HG03159 (cell line): Measurements from ENCODE around the gene STARD3.

ENCODE experiments used
- ATAC-seq: cut with Tn5 transposase; IDR thresholded peaks from one replicate; pipeline ENCODE4 v1.9.1; 2021; ENCODE audit warnings: mild to moderate bottlenecking, moderate library complexity; ENCODE audit not compliant: unreplicated experiment

Gene STARD3

DNA sequence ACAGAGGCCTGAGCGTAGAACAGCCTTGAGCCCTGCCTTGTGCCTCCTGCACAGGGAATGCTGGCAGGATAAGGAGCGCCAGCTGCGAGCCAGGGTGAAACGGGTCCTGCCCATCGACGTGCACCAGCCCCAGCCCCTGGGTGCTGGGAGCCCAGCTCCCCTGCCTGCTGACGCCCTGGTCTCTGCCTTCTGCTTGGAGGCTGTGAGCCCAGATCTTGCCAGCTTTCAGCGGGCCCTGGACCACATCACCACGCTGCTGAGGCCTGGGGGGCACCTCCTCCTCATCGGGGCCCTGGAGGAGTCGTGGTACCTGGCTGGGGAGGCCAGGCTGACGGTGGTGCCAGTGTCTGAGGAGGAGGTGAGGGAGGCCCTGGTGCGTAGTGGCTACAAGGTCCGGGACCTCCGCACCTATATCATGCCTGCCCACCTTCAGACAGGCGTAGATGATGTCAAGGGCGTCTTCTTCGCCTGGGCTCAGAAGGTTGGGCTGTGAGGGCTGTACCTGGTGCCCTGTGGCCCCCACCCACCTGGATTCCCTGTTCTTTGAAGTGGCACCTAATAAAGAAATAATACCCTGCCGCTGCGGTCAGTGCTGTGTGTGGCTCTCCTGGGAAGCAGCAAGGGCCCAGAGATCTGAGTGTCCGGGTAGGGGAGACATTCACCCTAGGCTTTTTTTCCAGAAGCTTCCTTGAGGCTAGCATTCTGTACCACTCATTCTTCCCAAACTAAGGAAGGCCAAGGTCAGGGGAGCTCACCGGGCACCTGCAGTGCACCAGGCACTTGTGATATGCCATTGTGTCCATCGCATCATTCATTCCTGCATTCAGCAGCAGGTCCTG lies 33.2 kb downstream of the STARD3 start:
- ATAC-seq, result no peak

GRCh38 chr17:39670746-39671145 lies 33.8 kb downstream of the STARD3 start:
- ATAC-seq, result no peak

DNA sequence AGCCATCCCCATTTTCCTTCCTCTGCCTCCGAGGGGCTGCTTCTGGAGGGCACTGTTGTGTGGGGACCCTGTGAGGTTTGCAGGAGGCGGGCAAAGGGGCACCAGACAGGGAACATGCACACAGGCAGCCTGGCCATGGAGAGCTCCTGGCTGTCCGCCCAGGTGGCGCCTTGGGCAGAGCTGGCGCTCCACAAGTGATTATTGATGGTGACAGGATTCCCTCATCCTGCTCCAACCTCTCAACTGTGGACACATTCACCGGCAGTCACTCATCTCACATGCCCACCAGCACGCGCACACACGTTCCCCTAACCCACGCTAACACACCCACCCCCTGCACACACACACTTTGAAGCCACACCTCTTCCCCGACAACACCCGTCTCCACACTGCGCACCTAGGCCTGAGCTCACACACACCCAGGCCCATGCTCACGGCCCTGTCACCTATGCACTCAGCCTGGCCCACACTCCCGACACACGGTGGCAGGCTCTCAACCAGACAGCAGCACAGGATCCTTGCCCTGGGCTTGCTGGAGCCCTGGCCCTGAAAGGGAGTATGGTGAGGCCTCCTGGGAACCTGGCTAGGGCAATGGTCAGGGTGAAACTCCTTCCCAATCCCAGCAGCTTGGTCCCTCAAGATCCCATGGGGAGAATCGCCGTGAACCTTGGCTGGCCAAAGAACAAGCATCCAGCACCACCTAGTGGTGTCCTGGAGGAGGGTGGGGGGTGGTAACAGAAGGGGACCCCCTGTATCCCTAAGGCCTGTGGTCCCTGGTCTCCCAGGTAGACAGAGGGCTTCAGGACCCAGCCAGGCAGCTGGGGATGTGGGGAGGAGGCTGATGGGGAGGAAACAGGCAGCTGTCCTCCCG lies 34.9 kb downstream of the STARD3 start:
- no peak for ATAC-seq

DNA sequence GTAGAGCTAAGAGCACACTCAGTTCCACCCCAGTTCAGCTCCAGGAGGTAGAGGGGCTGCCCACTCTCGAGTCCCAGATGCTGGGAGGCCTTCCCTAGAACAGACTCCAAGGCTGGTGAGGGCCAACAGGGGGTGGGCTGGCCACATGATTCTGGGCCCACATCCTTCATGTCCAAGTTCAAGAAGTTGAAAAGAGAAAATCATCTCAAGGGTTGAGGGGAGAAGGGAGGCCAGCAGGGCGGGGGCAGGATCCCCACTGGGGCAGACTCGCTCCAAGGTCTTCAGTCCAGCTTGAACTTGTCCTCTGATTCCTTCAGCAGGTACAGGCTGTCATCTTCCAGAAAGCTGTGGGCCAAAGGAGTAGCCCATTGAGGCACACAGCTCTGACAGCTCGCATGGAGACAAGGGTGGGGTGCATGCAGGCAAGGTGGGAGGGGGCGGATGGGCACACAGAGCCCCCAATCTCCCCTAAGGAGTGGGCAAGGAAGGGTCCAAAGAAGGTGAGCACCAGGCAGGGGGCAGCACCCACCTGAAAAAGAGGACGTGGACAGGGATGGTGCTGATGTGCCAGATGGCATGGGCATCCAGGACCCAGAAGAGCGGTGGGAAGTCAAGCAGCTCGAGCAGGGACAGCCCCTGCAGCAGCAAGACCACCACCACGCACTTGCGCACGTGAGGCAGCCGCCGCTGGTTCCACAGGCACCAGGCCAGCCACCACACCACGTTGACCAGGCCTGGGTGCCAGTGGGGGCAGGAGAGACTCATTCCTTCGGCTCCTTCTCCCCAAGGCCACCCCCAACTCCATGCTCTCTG lies 35.8 kb downstream of the STARD3 start:
- no peak for ATAC-seq

DNA sequence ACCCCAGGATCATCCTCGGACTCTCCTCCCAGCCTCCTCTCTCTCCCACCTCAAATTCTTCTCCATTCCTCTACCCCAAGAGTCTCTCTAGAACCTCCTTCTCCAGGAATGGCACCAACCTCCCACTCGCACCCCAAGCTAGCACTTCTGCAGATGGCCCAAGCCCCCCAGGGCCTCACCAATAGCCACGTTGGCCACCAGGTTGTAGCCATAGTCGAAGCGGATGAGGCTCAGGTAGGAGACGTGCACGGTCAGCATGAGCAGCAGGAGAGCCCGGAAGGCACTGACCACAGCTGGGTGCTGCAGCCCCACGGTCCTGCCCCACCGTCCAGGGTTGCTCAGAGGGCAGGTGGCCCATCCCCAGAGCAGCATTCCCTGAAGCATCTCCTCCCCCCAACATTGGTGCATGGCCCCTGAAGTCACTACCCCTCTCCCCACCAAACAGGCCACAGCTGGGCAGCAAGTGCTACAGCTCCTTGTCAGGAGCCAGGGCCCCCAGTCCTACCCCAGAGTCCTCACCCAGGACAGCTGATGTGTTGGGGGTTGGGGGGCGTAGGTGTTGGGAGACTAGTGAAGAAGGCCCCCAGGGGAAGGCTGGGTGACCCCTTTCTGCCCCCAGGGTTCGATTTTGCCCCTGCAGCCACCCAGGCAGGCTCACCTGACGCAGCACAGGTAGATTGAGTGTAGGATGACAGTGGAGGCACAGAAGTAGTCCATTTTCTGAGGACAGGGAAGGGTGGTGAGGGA lies 36.6 kb downstream of the STARD3 start:
- no peak for ATAC-seq

GRCh38 chr17:39674179-39674578 lies 37.2 kb downstream of the STARD3 start:
- ATAC-seq, result no peak

DNA sequence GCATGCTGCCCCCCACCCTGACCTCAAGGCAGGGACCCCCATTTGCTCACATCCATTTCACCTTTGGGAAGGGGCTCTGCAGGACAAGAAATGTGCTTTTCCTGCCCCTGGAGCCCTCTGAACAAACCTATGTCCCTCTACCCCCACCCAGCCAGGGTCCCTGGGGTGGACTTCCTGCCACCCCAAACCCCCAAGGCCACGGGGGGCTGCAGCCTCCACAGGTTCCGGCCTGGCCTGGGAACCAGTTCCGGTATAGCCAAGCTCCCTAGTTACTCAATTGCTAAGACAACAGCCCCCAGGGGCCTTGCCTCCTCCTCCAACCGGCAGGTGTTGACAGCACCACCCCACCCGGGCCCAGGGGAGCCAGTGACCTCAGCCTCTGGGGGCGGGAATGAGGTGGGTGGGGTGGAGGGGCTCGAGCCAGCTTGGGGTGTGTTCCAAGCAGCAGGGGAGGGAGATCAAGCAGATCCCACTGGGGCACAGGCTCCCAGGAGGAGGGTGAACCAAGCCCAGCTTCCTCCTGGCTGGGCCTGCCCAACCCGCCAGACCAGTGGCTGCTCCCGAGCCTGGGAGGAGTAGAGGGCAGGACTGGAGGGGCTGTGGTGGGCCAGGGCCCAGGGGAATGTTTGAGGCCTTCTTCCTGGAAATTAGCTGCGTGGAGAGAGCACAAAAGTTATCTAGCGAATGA lies 37.9 kb downstream of the STARD3 start:
- ATAC-seq, result no peak

GRCh38 chr17:39675390-39676082 lies 38.6 kb downstream of the STARD3 start:
- ATAC-seq, result no peak

DNA sequence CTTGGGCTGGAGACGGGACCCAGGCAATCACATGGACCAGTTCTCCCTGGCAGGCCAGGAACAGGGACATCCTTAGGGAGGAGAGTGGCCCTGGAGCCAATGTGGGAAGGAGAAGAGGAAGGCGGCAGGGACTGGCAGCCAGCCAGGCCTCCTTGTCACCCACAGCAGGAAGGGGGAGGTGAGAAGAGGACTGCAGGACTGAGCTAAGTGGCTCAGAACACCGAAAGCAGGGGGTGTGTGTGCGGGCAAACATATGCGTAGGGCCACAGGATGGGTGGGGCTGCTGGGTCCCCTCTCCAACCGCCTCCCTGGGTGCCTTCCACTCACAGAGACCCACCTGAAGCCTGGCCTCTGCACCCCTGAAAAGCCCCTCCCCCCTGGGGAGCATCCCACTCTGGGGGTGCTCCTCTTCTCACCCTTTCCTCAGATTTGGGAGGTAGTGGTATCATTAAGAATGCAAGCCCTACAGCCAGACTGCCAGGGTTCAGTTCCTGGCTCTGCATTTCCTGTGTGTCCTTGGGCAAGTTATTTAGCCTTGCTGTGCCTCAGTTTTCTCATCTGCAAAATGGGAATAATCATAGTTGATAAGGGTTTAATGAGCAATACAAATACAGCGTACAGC lies 39.4 kb downstream of the STARD3 start:
- ATAC-seq, result no peak

DNA sequence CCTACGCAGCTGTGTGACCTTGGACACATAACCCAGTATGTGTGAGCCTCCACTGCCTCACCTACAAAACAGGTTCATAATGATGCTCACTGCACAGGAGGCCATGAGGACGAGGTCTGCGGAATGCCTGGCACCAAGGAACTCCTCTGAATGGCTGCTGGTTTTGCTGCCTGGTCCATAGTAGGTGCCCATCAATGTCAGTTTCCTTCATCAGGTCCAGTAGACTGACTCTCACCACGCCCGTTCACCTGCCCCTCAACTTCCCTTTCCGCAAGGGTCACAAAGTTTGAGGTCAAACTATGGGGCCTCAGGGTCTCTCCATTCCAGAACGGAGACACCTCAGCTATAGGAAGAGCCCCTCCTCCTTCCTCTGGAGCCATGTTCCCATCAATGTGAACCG lies 40.1 kb downstream of the STARD3 start:
- ATAC-seq, result no peak

DNA sequence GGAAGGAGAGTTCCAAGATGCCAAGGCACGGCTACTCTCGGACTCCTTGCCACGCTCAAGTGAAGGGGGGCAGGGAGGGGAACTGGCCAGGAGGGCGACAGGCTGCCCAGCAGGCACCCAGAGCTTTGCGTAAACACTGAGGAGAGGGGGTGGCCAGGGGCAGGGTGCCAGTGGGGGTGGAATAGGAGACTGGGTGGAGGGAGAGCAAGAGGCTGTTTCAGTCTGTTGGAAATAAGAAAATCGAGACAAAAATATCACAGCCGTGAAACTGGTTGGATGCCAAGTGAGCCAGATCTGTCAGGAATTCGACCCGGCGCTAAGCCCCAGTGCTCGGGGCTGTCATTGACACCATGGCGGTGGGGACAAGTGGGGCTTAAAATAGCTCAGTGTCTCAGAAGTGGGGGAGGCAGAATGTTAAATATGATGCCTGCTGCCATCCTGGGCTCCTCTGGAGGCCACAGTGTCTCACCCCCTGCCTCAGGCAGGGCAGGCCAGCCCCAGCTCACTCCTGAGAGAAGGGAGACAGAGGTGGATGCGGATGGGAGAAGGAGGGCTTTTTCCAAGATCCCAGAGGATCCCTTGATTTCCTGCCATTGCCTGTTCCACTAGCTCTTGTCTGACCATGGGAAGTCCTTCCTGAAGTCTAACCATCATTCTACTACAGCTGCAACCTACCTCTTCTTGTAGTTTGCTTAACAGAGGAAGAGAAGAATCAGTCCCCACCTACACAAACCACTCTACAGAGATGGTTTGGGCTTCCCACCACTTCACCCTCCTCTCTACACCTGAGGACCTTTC lies 40.8 kb downstream of the STARD3 start:
- no peak for ATAC-seq

- no peak for ATAC-seq
Measured at GRCh38 chr17:39678340-39679116, 41.6 kb downstream of the STARD3 start.

GRCh38 chr17:39679521-39680192 lies 42.7 kb downstream of the STARD3 start:
- no peak for ATAC-seq

DNA sequence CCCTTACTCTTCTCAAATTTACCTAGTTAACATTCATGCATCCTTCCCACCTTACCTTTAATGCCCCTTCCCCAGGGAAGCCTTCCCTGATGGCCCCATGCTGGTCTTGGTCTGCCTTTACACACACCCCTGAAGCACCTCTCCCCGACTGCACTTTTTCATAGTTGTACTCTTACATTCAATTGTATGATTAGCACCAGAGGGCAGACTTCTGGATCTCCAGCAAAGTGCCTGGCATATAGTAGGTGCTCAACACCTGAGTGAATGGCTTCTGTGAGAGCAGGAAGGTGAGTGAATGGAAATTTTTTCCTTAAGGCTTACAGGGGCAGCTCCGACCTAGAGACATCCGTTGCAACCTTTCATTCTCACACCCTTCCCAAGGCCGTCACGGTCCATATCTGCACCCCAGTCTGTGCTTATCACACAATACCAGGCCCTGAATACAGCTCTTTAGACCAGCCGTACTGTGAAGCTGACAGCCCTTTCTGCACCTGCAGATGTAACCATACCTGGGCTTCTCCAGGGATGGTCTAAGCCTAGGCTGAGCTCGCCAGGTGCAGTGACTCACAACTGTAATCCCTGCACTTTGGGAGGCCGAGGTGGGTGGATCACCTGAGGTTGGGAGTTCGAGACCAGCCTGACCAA lies 46.5 kb downstream of the STARD3 start:
- ATAC-seq, result no peak

GRCh38 chr17:39684369-39685192 lies 47.6 kb downstream of the STARD3 start:
- ATAC-seq, result no peak
